Measurements from ENCODE around the gene SOCS4.
"Not testable (repeated sequence)": the region's sequence is repeated elsewhere in the genome, so short reads cannot be mapped to it uniquely, and the experiment has no call there.

Gene SOCS4

GRCh38 chr14:55026793-55027561 is at the start of gene SOCS4, which contains the start of gene WDHD1:
Gene SOCS4 (plus strand): TSS chr14:55027236. CDS start chr14:55043042, 15,806 bp downstream.
Gene WDHD1 (minus strand): TSS chr14:55027099. CDS start chr14:55026787, 312 bp downstream.
- peaks cover 57% of the 10 kb centered on the region for H3K4me1 Mint-ChIP-seq (ENCODE audit: low read depth)
- H3K36me3 Mint-ChIP-seq (ENCODE audit: low read depth), result peaks cover 39% of the 10 kb centered on the region
- peak within 1 kb of the TSS; percentile 95 for H3K4me3 Mint-ChIP-seq
- peak within 1 kb of the TSS; percentile 93 for H3K27ac Mint-ChIP-seq
- H3K9me3 Mint-ChIP-seq, result no peaks in the 10 kb centered on the region
- no peaks in the 10 kb centered on the region for H3K27me3 Mint-ChIP-seq

- Mint-ChIP-seq H3K4me3 (no peak overlapping the region), H3K27ac (no peak overlapping the region), H3K27me3 (no peaks in the 10 kb centered on the region), H3K4me1 (ENCODE audit: low read depth) (no peaks in the 10 kb centered on the region), H3K9me3 (no peaks in the 10 kb centered on the region), H3K36me3 (ENCODE audit: low read depth) (peaks cover 55% of the 10 kb centered on the region)
Observed at GRCh38 chr14:54979039-54979438, 48.0 kb upstream of the SOCS4 start.

GRCh38 chr14:54981698-54982097 is 45.3 kb upstream of the SOCS4 start:
- H3K4me3 Mint-ChIP-seq, result no peak overlapping the region
- H3K36me3 Mint-ChIP-seq (ENCODE audit: low read depth), result peaks cover 65% of the 10 kb centered on the region

GRCh38 chr14:54985156-54985555 is 41.9 kb upstream of the SOCS4 start:
- no peaks in the 10 kb centered on the region for H3K9me3 Mint-ChIP-seq
- H3K4me3 Mint-ChIP-seq, result no peak overlapping the region
- H3K4me1 Mint-ChIP-seq (ENCODE audit: low read depth), result no peaks in the 10 kb centered on the region
- no peaks in the 10 kb centered on the region for H3K27me3 Mint-ChIP-seq
- peaks cover 67% of the 10 kb centered on the region for H3K36me3 Mint-ChIP-seq (ENCODE audit: low read depth)
- no peak overlapping the region for H3K27ac Mint-ChIP-seq

More at GRCh38 chr14:54981698-54982097, 45.3 kb upstream of the SOCS4 start:
- Mint-ChIP-seq H3K4me1 (ENCODE audit: low read depth) (no peaks in the 10 kb centered on the region), H3K27ac (no peak overlapping the region), H3K27me3 (no peaks in the 10 kb centered on the region), H3K9me3 (no peaks in the 10 kb centered on the region)

- Mint-ChIP-seq H3K9me3 (no peaks in the 10 kb centered on the region), H3K4me3 (no peak overlapping the region), H3K36me3 (ENCODE audit: low read depth) (peaks cover 63% of the 10 kb centered on the region), H3K4me1 (ENCODE audit: low read depth) (no peaks in the 10 kb centered on the region), H3K27ac (no peak overlapping the region), H3K27me3 (no peaks in the 10 kb centered on the region)
Observed at GRCh38 chr14:55000381-55000780, 26.7 kb upstream of the SOCS4 start.

- Mint-ChIP-seq H3K9me3 (no peaks in the 10 kb centered on the region), H3K4me3 (no peak overlapping the region), H3K27ac (no peak overlapping the region)
Observed at GRCh38 chr14:55005071-55005470, 22.0 kb upstream of the SOCS4 start.

GRCh38 chr14:55015006-55015405 is 12.0 kb upstream of the SOCS4 start:
- Mint-ChIP-seq H3K36me3 (ENCODE audit: low read depth) (peaks cover 58% of the 10 kb centered on the region), H3K27me3 (no peaks in the 10 kb centered on the region), H3K4me3 (no peak overlapping the region), H3K27ac (no peak overlapping the region), H3K4me1 (ENCODE audit: low read depth) (peaks cover under 1% of the 10 kb centered on the region), H3K9me3 (no peaks in the 10 kb centered on the region)

More at GRCh38 chr14:55005071-55005470, 22.0 kb upstream of the SOCS4 start:
- Mint-ChIP-seq H3K4me1 (ENCODE audit: low read depth) (no peaks in the 10 kb centered on the region), H3K27me3 (no peaks in the 10 kb centered on the region), H3K36me3 (ENCODE audit: low read depth) (peaks cover 74% of the 10 kb centered on the region)

GRCh38 chr14:55019968-55020554 is 7.0 kb upstream of the SOCS4 start:
- peaks cover 23% of the 10 kb centered on the region for H3K4me1 Mint-ChIP-seq (ENCODE audit: low read depth)
- H3K27ac Mint-ChIP-seq, result no peak overlapping the region
- no peaks in the 10 kb centered on the region for H3K27me3 Mint-ChIP-seq
- H3K9me3 Mint-ChIP-seq, result no peaks in the 10 kb centered on the region
- H3K4me3 Mint-ChIP-seq, result no peak overlapping the region
- H3K36me3 Mint-ChIP-seq (ENCODE audit: low read depth), result peaks cover 65% of the 10 kb centered on the region

- not testable (repeated sequence) for H3K4me3 Mint-ChIP-seq, H3K9me3 Mint-ChIP-seq, H3K27me3 Mint-ChIP-seq, H3K27ac Mint-ChIP-seq
- H3K4me1 Mint-ChIP-seq (ENCODE audit: low read depth), result peaks cover 54% of the 10 kb centered on the region
- peaks cover 55% of the 10 kb centered on the region for H3K36me3 Mint-ChIP-seq (ENCODE audit: low read depth)
Observed at GRCh38 chr14:55024365-55024764, 2.7 kb upstream of the SOCS4 start.

- H3K36me3 Mint-ChIP-seq (ENCODE audit: low read depth), result peaks cover 42% of the 10 kb centered on the region
- H3K9me3 Mint-ChIP-seq, result no peaks in the 10 kb centered on the region
- no peaks in the 10 kb centered on the region for H3K27me3 Mint-ChIP-seq
- H3K27ac Mint-ChIP-seq, result peak overlapping the region; percentile 93
- peak overlapping the region; percentile 95 for H3K4me3 Mint-ChIP-seq
- H3K4me1 Mint-ChIP-seq (ENCODE audit: low read depth), result peaks cover 61% of the 10 kb centered on the region
Observed at GRCh38 chr14:55025948-55026347, 1.1 kb upstream of the SOCS4 start.

- H3K4me1 Mint-ChIP-seq (ENCODE audit: low read depth), result peaks cover 61% of the 10 kb centered on the region
- no peaks in the 10 kb centered on the region for H3K9me3 Mint-ChIP-seq
- no peaks in the 10 kb centered on the region for H3K27me3 Mint-ChIP-seq
- H3K4me3 Mint-ChIP-seq, result peak overlapping the region; percentile 95
- H3K27ac Mint-ChIP-seq, result peak overlapping the region; percentile 93
- peaks cover 40% of the 10 kb centered on the region for H3K36me3 Mint-ChIP-seq (ENCODE audit: low read depth)
Observed at GRCh38 chr14:55026441-55026792, 619 bp upstream of the SOCS4 start.

- peaks cover 54% of the 10 kb centered on the region for H3K4me1 Mint-ChIP-seq (ENCODE audit: low read depth)
- H3K9me3 Mint-ChIP-seq, result no peaks in the 10 kb centered on the region
- peak overlapping the region; percentile 93 for H3K27ac Mint-ChIP-seq
- H3K4me3 Mint-ChIP-seq, result peak overlapping the region; percentile 95
- H3K27me3 Mint-ChIP-seq, result no peaks in the 10 kb centered on the region
- H3K36me3 Mint-ChIP-seq (ENCODE audit: low read depth), result peaks cover 41% of the 10 kb centered on the region
Observed at GRCh38 chr14:55028066-55028465, 1.0 kb downstream of the SOCS4 start.

- no peaks in the 10 kb centered on the region for H3K9me3 Mint-ChIP-seq
- H3K27me3 Mint-ChIP-seq, result no peaks in the 10 kb centered on the region
- peaks cover 40% of the 10 kb centered on the region for H3K36me3 Mint-ChIP-seq (ENCODE audit: low read depth)
- H3K4me1 Mint-ChIP-seq (ENCODE audit: low read depth), result peaks cover 50% of the 10 kb centered on the region
- H3K4me3 Mint-ChIP-seq, result peak overlapping the region; percentile 95
- peak overlapping the region; percentile 93 for H3K27ac Mint-ChIP-seq
Observed at GRCh38 chr14:55028476-55028875, 1.4 kb downstream of the SOCS4 start.

- peaks cover 37% of the 10 kb centered on the region for H3K36me3 Mint-ChIP-seq (ENCODE audit: low read depth)
- H3K9me3 Mint-ChIP-seq, result no peaks in the 10 kb centered on the region
- H3K4me3 Mint-ChIP-seq, result no peak overlapping the region
- no peak overlapping the region for H3K27ac Mint-ChIP-seq
- H3K4me1 Mint-ChIP-seq (ENCODE audit: low read depth), result peaks cover 40% of the 10 kb centered on the region
- no peaks in the 10 kb centered on the region for H3K27me3 Mint-ChIP-seq
Observed at GRCh38 chr14:55031190-55031589, 4.2 kb downstream of the SOCS4 start.

- H3K9me3 Mint-ChIP-seq; H3K27me3 Mint-ChIP-seq; H3K27ac Mint-ChIP-seq; H3K4me1 Mint-ChIP-seq (ENCODE audit: low read depth); H3K4me3 Mint-ChIP-seq: not testable (repeated sequence)
- H3K36me3 Mint-ChIP-seq (ENCODE audit: low read depth), result peaks cover 47% of the 10 kb centered on the region
Observed at GRCh38 chr14:55037995-55038394, 11.0 kb downstream of the SOCS4 start.
